Stimulated activated naive CD4-positive, alpha-beta T cell (primary cell): ENCODE results near the gene DDX10.
"Not testable (repeated sequence)": the region's sequence is repeated elsewhere in the genome, so short reads cannot be mapped to it uniquely, and the experiment has no call there.

Experiments
- DNase-seq, 6 experiments: peaks; one replicate each; lab custom pipeline; 2025; lab: John Stamatoyannopoulos, UW

The DDX10 gene

DNA sequence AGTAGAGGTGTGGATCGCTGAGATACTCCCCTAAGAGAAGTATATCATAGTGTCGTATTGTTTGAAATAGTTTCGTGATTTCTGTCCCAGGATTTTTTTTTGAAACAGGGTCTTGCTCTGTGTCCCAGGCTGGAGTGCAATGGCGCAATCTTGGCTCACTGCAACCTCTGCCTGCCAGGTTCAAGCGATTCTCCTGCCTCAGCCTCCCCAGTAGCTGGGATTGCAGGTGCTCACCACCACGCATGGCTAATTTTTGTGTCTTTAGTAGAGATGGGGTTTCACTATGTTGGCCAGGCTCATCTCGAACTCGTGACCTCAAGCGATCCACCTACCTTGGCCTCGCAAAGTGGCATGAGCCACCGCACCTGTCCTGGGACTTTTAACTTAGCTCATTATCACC is 159.1 kb downstream of the DDX10 start:
- not testable (repeated sequence) for DNase-seq

DNA sequence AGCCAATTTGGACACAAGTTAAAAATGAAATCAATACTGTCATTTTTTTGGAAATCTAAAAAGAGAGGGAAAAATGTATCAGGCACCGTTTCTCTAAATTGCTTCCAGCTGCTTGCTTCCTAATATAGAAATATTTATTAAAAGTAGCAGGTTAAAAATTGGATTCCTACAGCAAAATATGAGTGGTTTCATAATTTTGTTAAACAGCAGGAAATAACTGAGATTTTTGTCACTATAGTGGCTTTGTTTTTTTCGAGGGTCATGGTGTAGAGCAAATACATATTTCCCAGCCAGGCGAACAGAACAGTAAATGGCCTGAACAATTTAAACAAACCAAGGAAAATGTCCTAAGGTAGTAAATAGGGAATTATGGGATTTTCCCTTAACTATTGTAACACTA is 159.7 kb downstream of the DDX10 start:
- DNase-seq = no peak

DNA sequence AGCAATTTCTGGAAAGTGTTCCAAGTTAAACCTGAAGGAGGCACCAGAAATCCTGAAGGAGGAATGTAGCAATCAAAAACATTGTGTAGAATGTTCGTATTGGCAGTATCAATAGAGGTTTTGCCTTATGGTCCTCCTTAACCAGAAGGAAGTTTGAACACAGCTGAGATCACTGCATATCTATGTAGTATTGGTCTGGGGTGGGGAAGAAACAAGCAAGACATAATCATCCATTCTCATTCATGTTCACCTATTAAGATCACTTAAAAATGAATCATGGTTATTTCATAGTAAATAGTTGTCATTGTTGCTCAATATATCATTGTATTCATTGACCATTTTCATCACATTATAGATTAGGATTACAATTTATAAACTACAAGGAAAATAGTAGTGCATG is 160.5 kb downstream of the DDX10 start:
- DNase-seq = no peak

DNA sequence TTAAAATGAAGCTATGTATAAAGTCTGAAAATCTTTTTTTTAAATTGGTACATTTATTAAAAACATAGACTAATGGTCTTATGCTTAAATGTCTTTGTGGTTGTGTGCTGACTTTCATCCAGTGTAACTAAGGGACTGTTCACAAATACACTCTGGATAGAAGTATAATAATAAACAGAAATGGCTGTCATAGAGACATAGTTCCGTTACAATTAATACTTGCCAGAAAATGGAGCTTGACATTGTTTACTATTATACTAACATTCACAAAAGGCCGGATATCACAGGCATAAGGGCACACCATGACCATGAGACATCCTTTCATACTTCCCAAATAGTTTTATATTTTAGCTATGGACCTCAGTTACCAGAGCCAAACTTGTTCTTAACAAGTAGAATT is 161.3 kb downstream of the DDX10 start:
- DNase-seq = no peak

DNA sequence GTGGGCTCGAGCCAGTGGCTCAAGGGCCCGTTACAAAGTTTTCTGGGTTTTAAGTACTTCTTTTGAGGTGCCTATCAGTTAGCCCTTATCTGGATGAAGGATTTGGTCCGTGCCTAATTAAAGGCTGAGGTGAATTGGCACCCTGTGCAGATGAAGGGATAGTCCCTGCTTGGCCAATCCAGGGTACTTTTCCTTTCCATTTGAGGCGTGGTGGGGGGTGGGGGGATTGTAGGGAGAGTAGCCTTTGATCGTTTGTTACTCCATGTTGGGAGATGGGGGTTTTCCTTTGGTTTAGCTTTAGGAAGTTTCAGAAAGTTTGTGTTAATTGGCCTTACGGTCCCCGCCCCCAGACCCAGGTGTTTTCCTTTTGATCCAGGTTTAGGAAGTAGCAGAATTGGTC is 170.8 kb downstream of the DDX10 start:
- DNase-seq = no peak

DNA sequence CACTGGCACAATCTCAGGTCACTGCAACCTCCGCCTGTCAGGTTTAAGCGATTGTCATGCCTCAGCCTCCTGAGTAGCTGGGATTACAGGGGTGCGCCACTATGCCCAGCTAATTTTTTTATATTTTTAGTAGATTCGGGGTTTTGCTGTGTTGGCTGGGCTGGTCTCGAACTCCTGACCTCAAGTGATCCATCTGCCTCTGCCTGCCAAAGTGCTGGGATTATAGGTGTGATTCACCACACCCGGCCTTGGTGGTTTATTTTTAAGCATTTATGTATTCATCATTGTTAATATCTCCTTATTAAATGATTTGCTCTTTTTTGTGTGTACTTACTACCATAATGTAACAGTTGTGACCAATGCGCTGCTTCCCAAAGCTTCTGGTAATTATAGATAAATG is 171.7 kb downstream of the DDX10 start:
- DNase-seq = no peak

DNA sequence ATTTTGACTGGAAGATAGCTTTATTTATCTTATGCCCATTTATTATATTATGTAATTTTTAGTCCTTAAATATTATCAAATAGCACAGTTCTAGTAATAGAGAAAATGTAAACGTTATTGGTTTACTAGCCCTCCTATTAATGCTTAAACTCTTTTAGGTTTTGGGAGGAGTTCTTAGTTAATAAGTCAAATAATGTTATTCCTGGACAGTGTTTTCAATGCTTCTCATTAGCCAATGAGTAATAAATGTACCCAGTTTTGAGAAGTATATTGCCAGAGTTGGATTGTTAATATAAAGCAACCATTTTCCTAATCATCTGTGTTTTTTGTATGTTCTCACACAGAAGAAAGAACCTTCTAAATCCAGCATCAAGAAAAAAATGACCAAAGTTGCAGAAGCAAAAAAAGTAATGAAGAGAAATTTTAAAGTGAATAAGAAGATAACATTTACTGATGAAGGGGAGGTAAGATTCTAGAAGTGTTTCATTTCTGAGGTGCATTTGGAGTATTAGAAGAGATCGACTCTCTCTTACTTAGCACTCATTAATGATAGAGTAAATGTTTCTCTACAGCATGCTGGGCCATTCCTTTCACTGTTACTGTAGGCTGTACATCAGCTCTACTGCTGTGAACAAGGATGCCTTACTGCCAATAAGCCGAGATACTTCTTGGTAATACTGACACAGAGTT is 173.4 kb downstream of the DDX10 start:
- no peak for DNase-seq

DNA sequence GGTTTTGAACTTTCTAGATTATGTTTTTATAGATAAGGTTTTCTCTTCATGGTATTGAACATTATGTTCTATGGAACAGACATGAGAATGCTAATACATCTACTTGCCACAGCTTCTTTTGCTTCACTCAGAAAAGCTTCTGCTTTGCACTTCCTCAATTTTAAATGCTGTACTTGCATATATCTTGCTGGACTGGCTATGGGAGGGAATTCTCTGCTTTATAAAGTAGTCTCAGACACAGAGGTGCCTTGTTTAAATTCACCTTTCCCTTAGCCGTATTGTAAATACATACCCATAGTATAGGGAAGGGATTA is 173.9 kb downstream of the DDX10 start:
- DNase-seq = no peak

DNA sequence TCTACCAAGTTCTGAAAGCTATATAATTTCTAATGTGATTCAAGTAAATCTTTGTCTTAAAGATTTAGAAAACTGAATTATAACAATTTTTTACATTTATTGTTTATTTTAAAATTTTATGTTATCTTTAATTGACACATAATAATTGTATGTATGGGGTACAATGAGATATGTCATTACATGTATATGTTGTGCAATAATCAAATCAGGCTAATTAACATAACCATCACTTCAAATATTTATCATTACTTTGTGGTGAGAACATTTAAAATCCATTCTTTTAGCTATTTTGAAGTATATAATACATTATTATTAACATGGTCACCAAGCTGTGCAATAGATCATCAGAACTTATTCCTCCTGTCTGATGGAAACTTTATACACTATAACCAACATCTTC is 181.1 kb downstream of the DDX10 start:
- no peak for DNase-seq

DNA sequence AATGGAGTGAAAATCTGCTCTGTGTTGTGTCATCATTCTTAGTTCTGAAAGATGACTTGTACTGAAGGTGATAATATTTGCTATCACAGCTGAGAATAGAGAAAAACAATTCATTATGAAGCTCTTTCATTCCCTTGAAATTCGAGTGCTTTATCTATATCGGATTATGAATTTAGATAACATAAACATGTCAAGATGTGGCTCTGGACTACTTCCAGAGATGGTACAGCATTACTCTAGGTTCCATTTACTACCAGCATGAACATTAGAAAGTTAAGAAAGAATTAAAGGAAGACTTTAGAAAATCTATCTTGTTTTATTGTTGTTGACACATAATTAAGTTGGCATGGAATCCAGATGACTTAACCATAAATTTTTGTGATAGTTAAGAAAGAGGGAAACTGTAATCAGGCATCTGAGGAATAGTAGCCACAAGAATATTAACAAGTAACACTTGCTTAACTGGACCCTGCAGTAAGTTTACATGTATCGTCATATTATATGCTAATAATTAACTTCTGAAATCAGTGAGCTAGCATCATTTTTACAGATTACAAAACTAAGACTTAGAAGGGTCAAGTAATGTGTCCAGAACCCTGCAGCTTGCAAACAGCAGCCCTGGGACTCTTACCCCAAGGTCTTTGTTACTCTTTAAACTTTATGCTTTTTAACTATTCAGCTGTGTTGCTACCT is 182.6 kb downstream of the DDX10 start:
- no peak for DNase-seq

DNA sequence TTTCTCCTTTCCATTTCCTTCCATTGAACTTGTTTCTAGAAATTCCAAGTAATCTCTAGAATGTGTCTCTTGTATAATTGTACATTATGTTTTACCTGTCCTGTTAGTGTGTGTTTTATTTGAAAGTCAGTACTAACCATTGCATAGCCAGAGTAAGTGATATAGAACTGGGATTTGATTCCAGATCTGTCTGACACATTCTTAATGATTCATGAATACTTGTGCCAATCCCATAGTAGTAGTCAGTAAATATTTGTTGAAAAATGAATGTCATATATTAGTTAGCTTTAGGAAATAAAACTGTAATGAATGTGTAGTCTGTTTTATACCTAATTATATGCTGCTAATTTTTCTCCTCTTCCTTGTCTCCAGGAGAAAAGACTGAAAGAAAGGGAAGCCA is 186.9 kb downstream of the DDX10 start:
- no peak for DNase-seq

DNA sequence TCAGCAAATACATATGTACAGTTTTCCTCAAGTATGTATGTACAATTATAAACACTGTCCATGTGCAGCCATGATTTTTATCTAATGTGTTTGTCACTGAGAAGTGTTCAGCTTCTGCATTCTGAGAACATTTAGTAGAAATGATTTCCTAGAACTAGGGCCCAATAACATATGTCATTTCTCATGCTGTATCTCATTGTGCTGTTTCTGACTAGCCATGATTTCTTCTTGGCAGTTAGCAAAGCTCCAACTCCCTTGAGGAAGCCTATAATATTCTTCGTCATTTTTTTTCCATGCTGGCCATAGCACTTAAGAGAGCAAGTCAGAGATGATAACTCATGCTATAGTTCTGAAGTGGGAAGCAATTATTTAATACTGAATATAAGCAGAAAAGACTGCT is 187.8 kb downstream of the DDX10 start:
- no peak for DNase-seq

DNA sequence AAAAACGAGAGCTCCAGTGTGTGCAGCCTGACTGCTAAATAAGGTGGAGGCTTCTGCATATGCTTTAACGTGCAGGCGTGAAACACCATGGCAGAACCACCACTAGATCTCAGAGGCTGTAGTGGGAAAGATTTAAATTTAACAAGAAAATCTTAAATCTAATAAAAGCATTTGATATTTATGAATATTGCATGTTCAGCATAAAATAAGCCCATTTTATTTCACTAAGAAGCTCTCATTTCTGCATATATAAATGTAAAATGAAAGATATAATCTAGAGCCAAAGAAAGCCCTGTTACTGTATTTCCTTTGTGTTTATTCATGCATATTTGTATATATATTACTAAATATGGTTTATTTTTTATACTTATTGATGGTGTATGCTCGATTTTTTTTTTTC is 188.3 kb downstream of the DDX10 start:
- no peak for DNase-seq

DNA sequence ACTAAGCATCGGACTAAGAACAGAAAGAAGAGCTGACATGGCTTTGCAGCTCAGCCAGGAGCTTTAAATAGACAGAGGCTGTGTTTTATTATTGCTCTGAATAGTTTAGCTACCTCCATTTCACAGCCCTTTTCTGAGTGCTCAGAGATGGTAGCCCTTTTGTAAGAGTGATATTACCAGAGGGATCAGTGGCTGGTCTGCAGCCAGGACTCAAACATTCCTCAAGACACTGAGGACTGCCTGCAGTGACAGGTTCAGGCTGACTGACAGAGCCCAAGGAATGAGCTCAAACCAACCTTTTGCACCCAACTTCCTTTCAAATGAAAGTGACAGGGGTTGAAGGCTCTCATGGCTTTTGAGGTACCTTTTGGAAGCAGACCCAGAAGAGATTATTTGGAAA is 189.0 kb downstream of the DDX10 start:
- DNase-seq = peak in 2 of 6 experiments; percentile 10 to 34

DNA sequence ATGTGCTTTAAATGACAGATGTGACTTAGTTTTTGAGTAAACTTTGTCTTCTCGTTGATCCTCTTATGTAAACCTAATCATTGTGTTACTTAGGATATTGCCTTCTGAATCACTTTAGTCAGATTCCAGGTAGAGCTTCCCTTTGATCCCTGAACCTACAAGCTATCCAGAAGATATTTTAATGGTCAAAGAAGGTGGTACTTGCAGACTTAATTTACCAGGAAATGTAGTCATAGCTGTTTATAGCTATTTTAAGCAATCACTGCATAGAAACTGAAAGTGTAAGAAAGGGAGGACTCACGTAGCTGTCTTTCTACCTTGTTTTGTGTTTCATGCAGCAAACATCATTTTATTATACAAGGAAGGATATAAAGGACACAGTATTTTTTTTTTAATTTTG is 189.5 kb downstream of the DDX10 start:
- peak in 2 of 6 experiments; percentile 14 to 34 for DNase-seq

DNA sequence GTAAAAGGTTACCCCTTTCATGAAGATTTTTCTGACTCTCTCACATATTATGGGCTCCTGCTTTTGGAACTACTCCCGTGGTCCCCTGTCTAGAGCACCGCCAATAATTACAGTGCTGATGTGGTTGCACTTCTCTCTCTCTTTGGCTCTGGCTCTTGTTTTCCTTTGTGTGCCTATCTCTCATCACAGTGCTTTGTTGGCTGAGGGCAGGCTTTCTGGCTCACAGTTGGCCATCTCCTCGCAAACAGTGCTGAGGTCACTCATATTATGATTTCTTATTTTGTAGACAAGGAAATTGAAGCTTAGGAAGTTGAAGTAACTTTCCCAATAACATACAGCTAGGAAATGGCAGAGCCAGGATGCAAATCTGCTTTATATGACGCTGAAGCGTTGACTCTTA is 192.5 kb downstream of the DDX10 start:
- no peak for DNase-seq

DNA sequence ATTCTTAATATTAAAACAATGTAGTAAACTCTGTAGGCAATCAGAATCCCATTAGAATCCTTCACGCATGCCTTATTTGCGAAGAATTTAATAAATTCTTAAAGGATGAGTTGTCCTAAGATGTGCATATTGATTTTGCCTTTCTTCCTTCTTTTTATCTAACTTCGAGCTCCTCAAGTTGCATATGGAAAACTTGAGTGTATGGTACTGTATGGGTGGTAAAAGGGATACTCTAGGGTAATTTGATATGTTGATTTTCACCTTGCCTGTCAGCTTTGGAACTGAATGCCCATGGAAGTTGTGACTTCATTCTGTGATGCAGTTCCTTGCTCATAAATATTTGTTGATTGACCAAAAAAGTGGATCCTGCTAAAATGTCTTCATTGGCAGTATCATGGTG is 193.8 kb downstream of the DDX10 start:
- no peak for DNase-seq

DNA sequence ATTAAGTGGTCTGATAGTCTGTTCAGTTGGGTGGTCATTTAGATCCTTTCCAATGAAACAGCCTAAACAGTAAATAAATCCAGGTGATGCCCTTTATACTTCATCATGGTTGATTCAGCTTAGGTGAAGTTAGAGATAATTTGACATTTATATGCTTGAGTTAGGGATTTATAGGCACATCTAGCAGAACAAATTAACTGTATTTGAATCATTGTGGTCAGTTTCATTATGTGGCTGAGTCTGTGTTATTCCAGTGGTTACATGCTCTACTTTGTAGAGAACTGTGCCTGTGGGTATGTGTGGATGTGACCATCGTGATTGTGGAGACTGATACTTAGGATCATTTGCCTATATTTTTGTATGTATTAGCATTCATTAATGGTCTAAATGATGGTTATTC is 194.6 kb downstream of the DDX10 start:
- no peak for DNase-seq

DNA sequence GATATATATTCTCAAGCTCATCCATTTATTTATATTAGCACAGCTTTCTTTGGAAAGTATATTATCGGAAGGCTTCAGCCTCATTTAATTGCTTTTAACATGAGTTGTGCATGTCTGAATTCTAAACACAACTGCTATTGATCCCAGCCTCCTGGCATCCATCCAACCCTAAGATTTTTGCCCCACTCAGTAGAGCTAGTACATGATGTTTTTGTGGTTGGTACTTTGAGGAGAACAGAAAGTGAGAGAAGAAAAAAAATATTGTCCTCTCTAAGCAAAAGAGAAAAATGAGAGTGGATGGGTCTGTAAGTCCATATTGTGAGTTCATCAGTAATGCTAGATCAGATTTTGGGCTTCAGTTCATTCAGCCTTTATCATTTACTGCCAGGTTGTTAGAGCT is 198.7 kb downstream of the DDX10 start:
- no peak for DNase-seq

DNA sequence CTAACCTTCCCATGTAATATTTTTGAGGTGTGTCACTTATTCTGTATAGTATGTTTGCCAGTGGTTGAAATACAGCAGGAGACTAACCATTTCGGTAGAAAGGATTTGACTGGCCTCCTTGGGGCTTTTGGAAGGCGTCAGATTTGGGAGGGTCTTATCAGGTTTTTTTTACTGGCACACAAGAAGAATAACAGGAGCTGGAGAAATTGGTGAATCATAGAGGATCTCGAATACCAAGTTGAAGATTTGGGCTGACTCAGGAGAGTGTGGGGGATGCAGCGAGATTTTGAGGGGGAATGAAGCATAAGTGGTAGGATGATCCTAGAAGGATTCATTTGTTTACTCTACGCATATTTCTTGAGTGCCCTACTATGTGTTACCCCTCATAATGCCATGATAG is 200.5 kb downstream of the DDX10 start:
- no peak for DNase-seq

DNA sequence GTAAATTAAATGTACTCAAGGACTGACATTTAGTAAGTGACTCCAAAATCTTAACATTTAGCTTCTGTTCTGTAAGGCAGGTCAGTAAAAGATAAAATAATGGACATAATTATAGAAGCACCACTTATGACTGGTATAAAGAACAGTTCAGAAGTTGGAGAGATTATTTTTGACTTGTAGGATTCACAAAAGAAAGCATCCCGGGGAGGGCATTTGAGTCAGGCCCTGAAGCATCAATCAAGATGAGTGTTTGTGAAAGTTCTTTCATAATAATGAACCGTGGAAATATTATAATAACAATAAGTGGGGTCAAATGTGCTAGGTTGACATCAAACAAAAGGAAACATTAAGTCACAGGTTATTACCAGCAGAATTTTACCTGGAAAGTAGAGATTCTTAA is 201.9 kb downstream of the DDX10 start:
- no peak for DNase-seq

DNA sequence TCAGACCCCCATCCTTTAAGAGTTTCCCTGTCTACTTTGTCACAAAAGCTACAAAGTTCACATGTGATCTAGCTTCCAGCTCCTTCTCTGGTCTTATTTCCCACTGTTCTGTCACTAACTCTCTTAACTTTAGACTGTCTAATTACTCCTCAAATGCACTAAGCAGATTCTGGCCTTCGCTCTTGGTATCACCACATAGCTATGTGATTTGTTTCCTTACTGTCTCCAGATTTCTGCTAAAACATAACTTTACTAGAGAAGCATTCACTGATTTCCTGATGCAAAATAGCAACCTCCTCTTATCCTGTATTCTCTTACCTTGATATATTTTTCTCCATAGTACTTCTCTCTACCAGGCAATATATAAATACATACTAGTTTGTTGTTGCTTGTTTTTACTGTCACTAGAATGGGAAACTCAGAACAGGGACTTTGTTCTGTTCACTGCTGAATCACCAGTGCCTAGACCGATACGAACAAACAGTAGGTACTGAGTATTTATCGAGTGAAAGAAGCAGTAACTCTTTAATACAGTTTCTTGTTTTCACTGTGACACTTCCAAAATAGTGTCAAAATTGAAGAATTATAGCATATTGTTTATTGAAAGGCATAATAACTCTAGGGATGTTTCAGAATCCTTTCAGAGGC is 205.6 kb downstream of the DDX10 start:
- no peak for DNase-seq

DNA sequence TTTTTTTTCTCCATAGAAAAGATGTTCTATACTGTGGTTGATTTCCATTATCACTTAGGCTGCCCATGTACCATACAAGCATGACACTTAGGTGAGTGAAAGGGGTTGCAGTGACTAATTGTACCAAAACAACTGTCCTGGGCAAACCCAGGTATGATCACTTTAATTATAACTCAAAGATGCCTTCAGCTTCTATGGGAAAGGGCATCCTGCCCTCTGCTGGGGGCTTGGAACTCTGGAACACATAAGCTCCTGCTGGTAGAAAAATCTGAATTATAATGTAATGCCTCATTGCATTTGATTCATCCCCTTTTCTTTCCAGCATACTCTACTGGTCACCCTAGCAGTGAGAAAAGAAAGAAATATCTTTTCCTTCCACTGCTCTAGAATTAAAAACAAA is 206.3 kb downstream of the DDX10 start:
- peak in 1 of 6 experiments; percentile 3 for DNase-seq

DNA sequence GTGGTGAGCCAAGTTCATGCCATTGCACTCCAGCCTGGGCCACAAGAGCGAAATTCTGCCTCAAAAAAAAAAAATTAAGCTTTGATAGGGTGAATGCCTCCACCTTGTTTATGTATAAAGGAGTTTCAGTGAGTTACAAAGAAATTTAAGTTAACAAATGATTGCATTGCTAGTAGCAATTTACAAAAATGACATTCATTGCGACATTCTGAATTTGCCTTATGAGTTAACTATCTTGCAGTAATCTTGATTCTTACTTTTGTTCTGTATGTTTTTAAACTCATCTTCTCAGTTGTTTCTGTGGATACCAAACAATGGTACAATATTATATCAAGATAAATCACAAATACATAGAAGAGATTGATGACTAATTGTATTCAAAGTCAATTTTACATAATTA is 207.0 kb downstream of the DDX10 start:
- no peak for DNase-seq
